Spleen (tissue), 11 donors: ENCODE results near the gene CHST4. TPM values are rescaled to one million over a fixed set of nuclear protein-coding genes. Genes with fewer than 3 reads are reported as not detected.
A peak's percentile ranks its signal among the peaks of the same experiment; 100 is the strongest.

ENCODE experiments used
- DNase-seq: peaks from one replicate; pipeline ENCODE4 v3.0.0-alpha.2; 2020
- H3K27ac ChIP-seq, 8 donors: fragments of 200-600 bp; sonication (generic) in 7 of 8; 1 replicate in 4 of 8; 2 replicates in 4 of 8; pipeline versions ENCODE4 v1.5.0 to v1.8.0; 2016 to 2021; ENCODE audit warnings: inconsistent platforms in 4 of 8, mild to moderate bottlenecking in 4 of 8, moderate library complexity in 1 of 8
- H3K27me3 ChIP-seq, 7 donors: fragments of 200-600 bp; sonication (generic) in 6 of 7; replicated peaks in 1 of 7; 1 replicate in 4 of 7; 2 replicates in 3 of 7; pipeline versions ENCODE4 v1.5.0 to v1.8.0; 2016 to 2021; ENCODE audit warnings: inconsistent platforms in 3 of 7, mild to moderate bottlenecking in 1 of 7
- H3K36me3 ChIP-seq, 6 donors: fragments of 200-600 bp; sonication (generic) in 5 of 6; 1 replicate in 4 of 6; 2 replicates in 2 of 6; pipeline versions ENCODE4 v1.5.0 to v1.8.0; 2016 to 2021; ENCODE audit warnings: inconsistent platforms in 2 of 6
- H3K4me1 ChIP-seq, 6 donors: fragments of 200-600 bp; sonication (generic) in 5 of 6; 1 replicate in 3 of 6; 2 replicates in 3 of 6; pipeline versions ENCODE4 v1.5.0 to v1.8.0; 2016 to 2021; ENCODE audit warnings: inconsistent platforms in 3 of 6
- H3K4me3 ChIP-seq, 8 donors: fragments of 200-600 bp; sonication (generic) in 7 of 8; 1 replicate in 4 of 8; 2 replicates in 4 of 8; pipeline versions ENCODE4 v1.5.0 to v1.8.0; 2016 to 2021; ENCODE audit warnings: inconsistent platforms in 4 of 8, mild to moderate bottlenecking in 4 of 8, moderate library complexity in 2 of 8
- H3K9me3 ChIP-seq, 8 donors: fragments of 200-600 bp; sonication (generic) in 7 of 8; 1 replicate in 4 of 8; 2 replicates in 4 of 8; pipeline versions ENCODE4 v1.5.0 to v1.8.0; 2016 to 2021; ENCODE audit warnings: inconsistent platforms in 4 of 8
- CTCF ChIP-seq, 11 experiments: fragments of 200-600 bp in 7 of 11; fragments of 450-650 bp in 4 of 11; sonication (generic) in 4 of 11; IDR thresholded peaks in 8 of 11; conservative IDR thresholded peaks in 3 of 11; 1 replicate in 7 of 11; 2 replicates in 4 of 11; pipeline versions ENCODE4 v1.4.0 to v1.8.0; 2016 to 2021; ENCODE audit warnings: antibody characterized with exemption in 11 of 11, inconsistent platforms in 4 of 11, mild to moderate bottlenecking in 1 of 11
- POLR2A ChIP-seq, 3 donors: fragments of 450-650 bp; IDR thresholded peaks; one replicate each; pipeline ENCODE4 v1.5.1; 2017; ENCODE audit warnings: antibody characterized with exemption in 3 of 3, mild to moderate bottlenecking in 1 of 3
- POLR2AphosphoS5 ChIP-seq, 3 donors: sonication (generic); formaldehyde crosslinking; IDR thresholded peaks; one replicate each; pipeline ENCODE4 v1.5.1; 2017; ENCODE audit warnings: antibody characterized with exemption in 3 of 3
- WGBS, 5 donors: extraction: QIAGEN DNeasy Blood & Tissue Kit in 3 of 5; methylation state at CpG; one replicate each; pipeline versions ENCODE4 v1.1.5 to v1.1.7; 2013 to 2018; 5-methylcytosine and 5-hydroxymethylcytosine counted together
- intact Hi-C: fragments of 100-400 bp; cut with DNase I; formaldehyde crosslinking; loops from one replicate; pipeline ENCODE4 v1.15.0; 2023; ENCODE audit warnings: low total_unique reads
- polyA plus RNA-seq, 3 donors: library from polyadenylated mRNA; stranded (reverse); fragments of 200-250 nt; gene quantifications; one replicate each; pipeline ENCODE4 v1.2.1, GENCODE V29; 2013
- total RNA-seq, 7 donors: library from RNA; depleted of rRNA in 3 of 7; stranded (reverse); fragments of >200 nt in 3 of 7; fragmentation: NEBNext Ultra II Directional in 4 of 7; extraction: Animal tissue kit (Norgen Biotek cat#: 25700) in 4 of 7; gene quantifications; one replicate each; pipeline versions ENCODE4 v1.1.0 to v1.2.1, GENCODE V29; 2016 to 2021
- donor health status: healthy with polysubstance abuse.
- donor health status: DM: no; HTN: no; CAD: no; lungs with moderate emphysema.
- donor health status: DM: no; HTN: no; CAD: no.
- donor health status: Bipolar disorder and iron deficiency.
- donor health status: healthy.
- donor health status: DM: no; HTN: no; CAD: no.
- donor health status: DM: yes; HTN: yes; CAD: no.

The CHST4 gene
- total and polyA plus RNA-seq, 10 donors = 0.04 to 0.14 (median 0.10) TPM; not detected in 7

DNA sequence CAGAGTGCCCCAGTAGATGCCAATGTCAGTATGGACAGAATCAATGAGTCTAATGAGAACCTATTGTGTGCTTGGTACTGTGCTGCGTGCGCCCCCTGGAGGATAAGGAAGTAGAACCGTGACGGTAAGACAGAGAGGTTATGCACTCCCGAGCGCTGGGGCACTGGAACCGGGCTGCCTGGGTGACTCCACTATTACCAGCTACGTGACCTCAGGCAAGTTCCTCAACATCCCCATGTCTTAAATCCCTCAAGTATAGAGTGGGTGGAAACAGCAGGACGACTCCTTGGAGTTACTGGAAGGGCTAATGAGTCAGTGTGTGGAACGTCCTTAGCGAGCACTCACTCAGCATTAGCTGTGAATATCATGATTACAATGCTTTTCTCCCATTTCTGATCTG, 16.2 kb downstream of the CHST4 start:
- DNase-seq = peak; percentile 75
- Histone ChIP-seq H3K27ac (no peak overlapping the region), H3K9me3 (no peaks in the 10 kb centered on the region), H3K4me1 (peaks cover 0 to 8% (median 2%) of the 10 kb centered on the region in 6 donors), H3K4me3 (no peak overlapping the region), H3K36me3 (no peaks in the 10 kb centered on the region), H3K27me3 (peaks cover 0 to 18% (median 0%) of the 10 kb centered on the region in 7 donors)
- intact Hi-C loops = no loop called here
- TF ChIP-seq POLR2A (IDR thresholded peaks at IDR 0.05) (no peak), POLR2AphosphoS5 (IDR thresholded peaks at IDR 0.05) (no peak), CTCF (IDR thresholded peaks at IDR 0.05 in 8 of 11, conservative IDR thresholded peaks at IDR 0.05 in 3 of 11) (peak in 8 of 11 experiments; percentile 14 to 62 (median 53))
- 21 to 30% (median 24%) methylated on average over 11 of the region's 11 CpGs for WGBS, 5 donors

GRCh38 chr16:71547168-71547567, 20.9 kb downstream of the CHST4 start:
- no peak overlapping the region for H3K4me3 ChIP-seq
- H3K9me3 ChIP-seq = no peaks in the 10 kb centered on the region
- intact Hi-C loops = no loop called here
- no peaks in the 10 kb centered on the region for H3K36me3 ChIP-seq
- peaks cover 0 to 31% (median 0%) of the 10 kb centered on the region in 7 donors for H3K27me3 ChIP-seq
- no peak overlapping the region for H3K27ac ChIP-seq
- TF ChIP-seq CTCF (IDR thresholded peaks at IDR 0.05 in 8 of 11, conservative IDR thresholded peaks at IDR 0.05 in 3 of 11) = no peak
- no peak for TF ChIP-seq POLR2A (IDR thresholded peaks at IDR 0.05)
- TF ChIP-seq POLR2AphosphoS5 (IDR thresholded peaks at IDR 0.05) = no peak
- no peaks in the 10 kb centered on the region for H3K4me1 ChIP-seq
- no peak for DNase-seq

GRCh38 chr16:71552698-71553503, 26.7 kb downstream of the CHST4 start:
- peaks cover 0 to 15% (median 0%) of the 10 kb centered on the region in 7 donors for H3K27me3 ChIP-seq
- no peaks in the 10 kb centered on the region for H3K36me3 ChIP-seq
- H3K4me1 ChIP-seq = no peaks in the 10 kb centered on the region
- H3K9me3 ChIP-seq = no peaks in the 10 kb centered on the region
- TF ChIP-seq POLR2AphosphoS5 (IDR thresholded peaks at IDR 0.05) (no peak), POLR2A (IDR thresholded peaks at IDR 0.05) (no peak), CTCF (IDR thresholded peaks at IDR 0.05 in 8 of 11, conservative IDR thresholded peaks at IDR 0.05 in 3 of 11) (no peak)
- no peak overlapping the region for H3K4me3 ChIP-seq
- WGBS, 5 donors = 37 to 53% (median 50%) methylated on average over 6 of the region's 6 CpGs
- intact Hi-C loops = no loop called here
- H3K27ac ChIP-seq = no peak overlapping the region
- no peak for DNase-seq

- Histone ChIP-seq H3K9me3 (peaks cover 0 to 2% (median 0%) of the 10 kb centered on the region in 8 donors), H3K36me3 (no peaks in the 10 kb centered on the region), H3K27me3 (peaks cover 0 to under 1% (median 0%) of the 10 kb centered on the region in 7 donors), H3K4me1 (no peaks in the 10 kb centered on the region), H3K27ac (no peak overlapping the region), H3K4me3 (no peak overlapping the region)
- intact Hi-C loops = no loop called here
- TF ChIP-seq POLR2AphosphoS5 (IDR thresholded peaks at IDR 0.05) = no peak
- TF ChIP-seq POLR2A (IDR thresholded peaks at IDR 0.05) = no peak
- no peak for TF ChIP-seq CTCF (IDR thresholded peaks at IDR 0.05 in 8 of 11, conservative IDR thresholded peaks at IDR 0.05 in 3 of 11)
- no peak for DNase-seq
- 66 to 84% (median 68%) methylated on average over 1 of the region's 1 CpG for WGBS, 5 donors
These were observed 29.1 kb downstream of the CHST4 start for GRCh38 chr16:71555230-71555891.
